ENCODE data around the gene ANKRD34C.

DNA sequence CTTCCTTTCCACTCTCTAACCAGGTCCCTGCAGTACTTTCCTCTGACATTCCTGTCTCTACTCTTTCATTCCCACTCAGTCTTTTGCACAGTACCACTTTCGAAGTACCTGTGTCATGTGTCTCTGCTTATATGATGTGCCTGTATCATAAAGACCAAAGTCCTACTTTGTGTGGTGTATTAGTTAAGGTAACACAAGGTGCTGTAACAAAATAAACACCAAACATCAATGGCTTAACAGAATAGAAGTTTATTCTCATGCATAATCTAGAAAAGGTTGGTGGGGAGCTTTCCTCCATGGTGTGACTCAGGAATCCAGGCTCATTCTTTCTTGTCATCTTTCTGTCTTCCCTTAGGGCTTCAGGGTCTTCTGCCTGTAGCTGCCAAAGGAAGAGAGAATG, 31.7 kb downstream of the ANKRD34C start:
- TF ChIP-seq, protein P1, sequence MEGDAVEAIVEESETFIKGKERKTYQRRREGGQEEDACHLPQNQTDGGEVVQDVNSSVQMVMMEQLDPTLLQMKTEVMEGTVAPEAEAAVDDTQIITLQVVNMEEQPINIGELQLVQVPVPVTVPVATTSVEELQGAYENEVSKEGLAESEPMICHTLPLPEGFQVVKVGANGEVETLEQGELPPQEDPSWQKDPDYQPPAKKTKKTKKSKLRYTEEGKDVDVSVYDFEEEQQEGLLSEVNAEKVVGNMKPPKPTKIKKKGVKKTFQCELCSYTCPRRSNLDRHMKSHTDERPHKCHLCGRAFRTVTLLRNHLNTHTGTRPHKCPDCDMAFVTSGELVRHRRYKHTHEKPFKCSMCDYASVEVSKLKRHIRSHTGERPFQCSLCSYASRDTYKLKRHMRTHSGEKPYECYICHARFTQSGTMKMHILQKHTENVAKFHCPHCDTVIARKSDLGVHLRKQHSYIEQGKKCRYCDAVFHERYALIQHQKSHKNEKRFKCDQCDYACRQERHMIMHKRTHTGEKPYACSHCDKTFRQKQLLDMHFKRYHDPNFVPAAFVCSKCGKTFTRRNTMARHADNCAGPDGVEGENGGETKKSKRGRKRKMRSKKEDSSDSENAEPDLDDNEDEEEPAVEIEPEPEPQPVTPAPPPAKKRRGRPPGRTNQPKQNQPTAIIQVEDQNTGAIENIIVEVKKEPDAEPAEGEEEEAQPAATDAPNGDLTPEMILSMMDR (conservative IDR thresholded peaks at IDR 0.05; ENCODE audit: low read length) = no peak
- TF ChIP-seq EZH2phosphoT487 (IDR thresholded peaks at IDR 0.05; ENCODE audit: borderline replicate concordance, low read depth, low read length) = no peak

All from OCI-LY7 (cell line).